Measurements from ENCODE around the gene HTR1D.
"Not testable (repeated sequence)": the region's sequence is repeated elsewhere in the genome, so short reads cannot be mapped to it uniquely, and the experiment has no call there.

Gene HTR1D

DNA sequence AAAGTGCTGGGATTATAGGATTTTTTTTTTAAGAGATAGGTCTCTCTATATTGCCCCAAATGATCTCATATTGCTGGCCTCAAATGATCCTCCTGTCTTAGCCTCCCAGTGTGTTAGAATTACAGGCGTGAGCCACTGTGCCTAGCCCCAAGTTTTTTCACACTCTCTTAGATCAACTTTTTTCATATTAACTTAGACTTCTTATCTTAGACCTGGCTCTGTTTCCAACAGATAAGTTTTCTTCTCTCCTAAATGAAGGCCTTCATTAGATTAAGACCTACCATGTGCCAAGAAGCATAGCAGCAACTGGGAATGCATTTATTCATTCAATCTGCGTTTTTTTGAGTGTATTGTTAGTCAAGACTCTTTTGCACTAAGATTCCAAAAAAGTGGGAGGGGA, 20.2 kb upstream of the HTR1D start:
- TF ChIP-seq, protein P1, sequence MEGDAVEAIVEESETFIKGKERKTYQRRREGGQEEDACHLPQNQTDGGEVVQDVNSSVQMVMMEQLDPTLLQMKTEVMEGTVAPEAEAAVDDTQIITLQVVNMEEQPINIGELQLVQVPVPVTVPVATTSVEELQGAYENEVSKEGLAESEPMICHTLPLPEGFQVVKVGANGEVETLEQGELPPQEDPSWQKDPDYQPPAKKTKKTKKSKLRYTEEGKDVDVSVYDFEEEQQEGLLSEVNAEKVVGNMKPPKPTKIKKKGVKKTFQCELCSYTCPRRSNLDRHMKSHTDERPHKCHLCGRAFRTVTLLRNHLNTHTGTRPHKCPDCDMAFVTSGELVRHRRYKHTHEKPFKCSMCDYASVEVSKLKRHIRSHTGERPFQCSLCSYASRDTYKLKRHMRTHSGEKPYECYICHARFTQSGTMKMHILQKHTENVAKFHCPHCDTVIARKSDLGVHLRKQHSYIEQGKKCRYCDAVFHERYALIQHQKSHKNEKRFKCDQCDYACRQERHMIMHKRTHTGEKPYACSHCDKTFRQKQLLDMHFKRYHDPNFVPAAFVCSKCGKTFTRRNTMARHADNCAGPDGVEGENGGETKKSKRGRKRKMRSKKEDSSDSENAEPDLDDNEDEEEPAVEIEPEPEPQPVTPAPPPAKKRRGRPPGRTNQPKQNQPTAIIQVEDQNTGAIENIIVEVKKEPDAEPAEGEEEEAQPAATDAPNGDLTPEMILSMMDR (conservative IDR thresholded peaks at IDR 0.05; ENCODE audit: low read length): no peak
- TF ChIP-seq EZH2phosphoT487 (IDR thresholded peaks at IDR 0.05; ENCODE audit: borderline replicate concordance): no peak
- H3K4me3 ChIP-seq (ENCODE audit: low read length, poor library complexity, severe bottlenecking): no peak overlapping the region
- no peaks in the 10 kb centered on the region for H3K4me1 ChIP-seq (ENCODE audit: insufficient read depth, low read length, poor library complexity, severe bottlenecking)
- H3K36me3 ChIP-seq (ENCODE audit: insufficient read depth, low read length): no peaks in the 10 kb centered on the region
- no peak overlapping the region for H3K9ac ChIP-seq (ENCODE audit: low read depth, low read length, poor library complexity, severe bottlenecking)
- no peaks in the 10 kb centered on the region for H3F3A ChIP-seq (ENCODE audit: low read depth)
- H3K79me2 ChIP-seq (ENCODE audit: insufficient read depth, low read length): no peaks in the 10 kb centered on the region
- H3K9me2 ChIP-seq (replicated peaks; ENCODE audit: low read depth, low read length): no peaks in the 10 kb centered on the region
- no peaks in the 10 kb centered on the region for H4K20me1 ChIP-seq (ENCODE audit: insufficient read depth, low read length, poor library complexity, severe bottlenecking)
- H3K9me3 ChIP-seq (ENCODE audit: insufficient read depth, low read depth, low read length): no peaks in the 10 kb centered on the region
- H3K4me2 ChIP-seq (ENCODE audit: low read depth, low read length, poor library complexity, severe bottlenecking): no peak overlapping the region
- H3K27me3 ChIP-seq (ENCODE audit: insufficient read depth, low read length, poor library complexity, severe bottlenecking): no peaks in the 10 kb centered on the region
- H2AFZ ChIP-seq (ENCODE audit: low read length): no peak overlapping the region

DNA sequence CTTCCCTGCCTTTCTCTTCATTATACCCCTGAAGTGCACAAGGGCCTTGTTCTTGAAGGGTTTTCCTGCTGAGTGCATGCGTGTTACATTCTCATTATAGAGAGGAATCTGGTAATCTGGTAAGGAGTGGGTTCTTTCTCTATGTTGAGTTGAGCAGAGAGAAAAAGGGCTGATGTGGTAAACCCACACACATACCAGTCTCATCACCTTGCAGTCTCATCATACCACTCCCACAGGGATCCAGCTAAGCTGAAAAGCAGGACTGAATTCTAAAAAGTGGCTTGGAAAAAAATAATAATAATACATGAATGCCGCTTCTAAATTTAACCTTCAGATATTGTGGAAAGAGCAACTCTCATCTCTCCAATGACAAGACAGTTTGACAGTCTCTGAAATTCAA, 10.5 kb upstream of the HTR1D start:
- Histone ChIP-seq H3K36me3 (ENCODE audit: insufficient read depth, low read length) (no peaks in the 10 kb centered on the region), H3K9me3 (ENCODE audit: insufficient read depth, low read depth, low read length) (no peaks in the 10 kb centered on the region), H3K4me1 (ENCODE audit: insufficient read depth, low read length, poor library complexity, severe bottlenecking) (no peaks in the 10 kb centered on the region), H4K20me1 (ENCODE audit: insufficient read depth, low read length, poor library complexity, severe bottlenecking) (no peaks in the 10 kb centered on the region), H3K27me3 (ENCODE audit: insufficient read depth, low read length, poor library complexity, severe bottlenecking) (no peaks in the 10 kb centered on the region), H3K4me2 (ENCODE audit: low read depth, low read length, poor library complexity, severe bottlenecking) (no peak overlapping the region), H3K79me2 (ENCODE audit: insufficient read depth, low read length) (no peaks in the 10 kb centered on the region), H3F3A (ENCODE audit: low read depth) (no peaks in the 10 kb centered on the region), H3K9ac (ENCODE audit: low read depth, low read length, poor library complexity, severe bottlenecking) (no peak overlapping the region), H3K9me2 (replicated peaks; ENCODE audit: low read depth, low read length) (no peaks in the 10 kb centered on the region), H2AFZ (ENCODE audit: low read length) (no peak overlapping the region), H3K4me3 (ENCODE audit: low read length, poor library complexity, severe bottlenecking) (no peak overlapping the region)
- TF ChIP-seq, protein P1 (conservative IDR thresholded peaks at IDR 0.05; ENCODE audit: low read length): no peak
- TF ChIP-seq EZH2phosphoT487 (IDR thresholded peaks at IDR 0.05; ENCODE audit: borderline replicate concordance): no peak

DNA sequence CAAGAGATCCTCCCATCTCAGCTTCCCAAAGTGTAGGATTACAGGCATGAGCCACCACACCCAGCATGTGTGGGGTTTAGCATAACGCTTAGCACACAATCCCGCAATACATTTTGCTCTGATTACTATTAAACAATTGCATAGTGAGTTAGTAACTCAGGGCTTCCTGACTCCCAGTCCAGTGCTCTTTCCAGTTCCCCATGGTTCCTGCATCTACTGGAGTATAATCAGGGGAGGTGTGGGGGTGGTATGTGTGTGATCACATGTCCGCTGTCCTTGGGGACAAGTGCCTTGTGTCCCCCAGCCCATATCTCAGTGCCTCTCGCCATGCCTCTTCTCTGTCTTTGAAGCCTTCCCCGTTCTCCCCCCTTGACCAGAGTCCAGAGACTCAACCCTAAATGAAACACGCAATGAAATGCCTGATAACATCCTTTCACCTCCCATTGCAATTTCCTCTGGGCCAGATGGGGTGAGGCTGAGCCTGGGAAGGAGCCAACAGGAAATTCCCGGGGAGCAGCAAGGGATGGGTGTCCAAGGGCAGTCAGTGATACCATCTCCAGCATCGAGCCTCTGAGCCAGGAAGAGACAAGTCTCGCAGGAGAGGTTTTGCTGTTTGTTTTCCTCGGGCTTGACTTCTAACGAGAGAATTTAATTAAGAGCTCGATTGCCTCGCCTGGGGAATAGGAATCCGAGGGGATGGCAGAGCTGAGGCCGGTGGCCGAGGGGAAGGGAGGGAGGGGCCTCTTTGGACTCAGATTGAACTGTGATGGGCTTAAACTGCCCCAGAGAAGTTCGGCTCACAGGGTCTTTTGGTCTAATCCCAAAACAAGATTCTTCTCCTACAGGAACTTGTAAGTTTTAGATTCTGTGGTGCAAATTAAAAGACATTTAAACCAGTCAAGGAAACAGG, 7.7 kb upstream of the HTR1D start:
- Histone ChIP-seq H3K4me2 (ENCODE audit: low read depth, low read length, poor library complexity, severe bottlenecking) (no peak overlapping the region), H3K9me3 (ENCODE audit: insufficient read depth, low read depth, low read length) (no peaks in the 10 kb centered on the region), H4K20me1 (ENCODE audit: insufficient read depth, low read length, poor library complexity, severe bottlenecking) (no peaks in the 10 kb centered on the region), H3K36me3 (ENCODE audit: insufficient read depth, low read length) (no peaks in the 10 kb centered on the region), H3F3A (ENCODE audit: low read depth) (no peaks in the 10 kb centered on the region), H3K9me2 (replicated peaks; ENCODE audit: low read depth, low read length) (no peaks in the 10 kb centered on the region), H3K27me3 (ENCODE audit: insufficient read depth, low read length, poor library complexity, severe bottlenecking) (no peaks in the 10 kb centered on the region), H3K79me2 (ENCODE audit: insufficient read depth, low read length) (no peaks in the 10 kb centered on the region), H3K4me3 (ENCODE audit: low read length, poor library complexity, severe bottlenecking) (no peak overlapping the region), H3K4me1 (ENCODE audit: insufficient read depth, low read length, poor library complexity, severe bottlenecking) (no peaks in the 10 kb centered on the region), H3K9ac (ENCODE audit: low read depth, low read length, poor library complexity, severe bottlenecking) (no peak overlapping the region), H2AFZ (ENCODE audit: low read length) (no peak overlapping the region)
- TF ChIP-seq, protein P1 (conservative IDR thresholded peaks at IDR 0.05; ENCODE audit: low read length): no peak
- TF ChIP-seq EZH2phosphoT487 (IDR thresholded peaks at IDR 0.05; ENCODE audit: borderline replicate concordance): no peak

DNA sequence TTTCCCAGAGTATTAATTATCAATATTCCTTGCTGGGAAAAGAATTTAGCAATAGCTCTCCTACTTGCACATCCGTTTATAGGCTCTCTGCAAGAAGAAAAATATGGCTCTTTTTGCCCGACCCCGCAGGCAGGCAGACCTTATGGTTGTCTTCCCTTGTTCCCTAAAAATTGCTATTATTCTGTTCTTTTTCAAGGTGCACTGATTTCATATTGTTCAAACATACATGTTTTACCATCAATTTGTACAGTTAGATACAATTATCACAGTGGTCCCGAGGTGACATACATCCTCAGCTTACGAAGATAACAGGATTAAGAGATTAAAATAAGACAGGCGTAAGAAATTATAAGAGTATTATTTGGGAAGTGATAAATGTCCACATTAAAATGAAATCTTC, 6.7 kb upstream of the HTR1D start:
- not testable (repeated sequence) for H3K9me3 ChIP-seq (ENCODE audit: insufficient read depth, low read depth, low read length); H3K36me3 ChIP-seq (ENCODE audit: insufficient read depth, low read length); H3K9me2 ChIP-seq (replicated peaks; ENCODE audit: low read depth, low read length); H3K4me3 ChIP-seq (ENCODE audit: low read length, poor library complexity, severe bottlenecking); H3K4me1 ChIP-seq (ENCODE audit: insufficient read depth, low read length, poor library complexity, severe bottlenecking); H3K4me2 ChIP-seq (ENCODE audit: low read depth, low read length, poor library complexity, severe bottlenecking); H2AFZ ChIP-seq (ENCODE audit: low read length); H3F3A ChIP-seq (ENCODE audit: low read depth); H3K27me3 ChIP-seq (ENCODE audit: insufficient read depth, low read length, poor library complexity, severe bottlenecking); H3K9ac ChIP-seq (ENCODE audit: low read depth, low read length, poor library complexity, severe bottlenecking); H3K79me2 ChIP-seq (ENCODE audit: insufficient read depth, low read length); H4K20me1 ChIP-seq (ENCODE audit: insufficient read depth, low read length, poor library complexity, severe bottlenecking)

DNA sequence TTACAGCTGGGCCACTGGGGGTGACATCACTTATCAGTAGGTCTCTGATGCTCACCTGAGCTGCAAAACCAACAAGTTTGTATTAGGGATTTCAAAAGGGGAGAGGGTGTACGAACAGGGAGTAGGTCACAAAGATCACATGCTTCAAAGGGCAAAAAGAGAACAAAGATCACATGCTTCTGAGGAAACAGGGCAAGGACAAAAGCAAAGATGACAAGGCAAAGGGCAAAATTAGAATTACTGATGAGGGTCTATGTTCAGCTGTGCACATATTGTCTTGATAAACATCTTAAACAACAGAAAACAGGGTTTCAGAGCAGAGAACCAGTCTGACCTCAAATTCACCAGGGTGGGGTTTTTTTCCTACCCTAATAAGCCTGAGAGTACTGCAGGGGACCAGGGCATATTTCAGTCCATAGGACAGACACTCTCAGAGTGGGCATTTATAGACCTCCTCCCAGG, 6.2 kb upstream of the HTR1D start:
- not testable (repeated sequence) for H3F3A ChIP-seq (ENCODE audit: low read depth); H3K4me1 ChIP-seq (ENCODE audit: insufficient read depth, low read length, poor library complexity, severe bottlenecking); H2AFZ ChIP-seq (ENCODE audit: low read length); H3K9ac ChIP-seq (ENCODE audit: low read depth, low read length, poor library complexity, severe bottlenecking); H3K27me3 ChIP-seq (ENCODE audit: insufficient read depth, low read length, poor library complexity, severe bottlenecking); H3K4me2 ChIP-seq (ENCODE audit: low read depth, low read length, poor library complexity, severe bottlenecking); H3K4me3 ChIP-seq (ENCODE audit: low read length, poor library complexity, severe bottlenecking); H3K36me3 ChIP-seq (ENCODE audit: insufficient read depth, low read length); H3K9me3 ChIP-seq (ENCODE audit: insufficient read depth, low read depth, low read length); H4K20me1 ChIP-seq (ENCODE audit: insufficient read depth, low read length, poor library complexity, severe bottlenecking); H3K79me2 ChIP-seq (ENCODE audit: insufficient read depth, low read length); H3K9me2 ChIP-seq (replicated peaks; ENCODE audit: low read depth, low read length)

All from Loucy (cell line).